ENCODE results near the gene ILKAP. TPM values are rescaled to one million over a fixed set of nuclear protein-coding genes. Genes with fewer than 3 reads are reported as not detected.

The ILKAP gene
- polyA plus RNA-seq, 1 experiment = 31.1 TPM

- no peak for DNase-seq (ENCODE audit: low read depth)
Measured at GRCh38 chr2:238148981-238149380, 54.5 kb downstream of the ILKAP start.

GRCh38 chr2:238146884-238147544 lies 56.5 kb downstream of the ILKAP start:
- CTCF ChIA-PET = interaction anchor here (0.6 to 1.1 kb wide), 3 partner anchors 69 to 289 kb away, joined by 3 to 4 read pairs (median 3); no protein-coding TSS in a partner anchor
- POLR2A ChIA-PET = no interaction called here
- DNase-seq (ENCODE audit: low read depth) = no peak
- Histone ChIP-seq H3K27me3 (ENCODE audit: control insufficient read depth, insufficient read depth, low read length) (no peaks in the 10 kb centered on the region), H3K36me3 (ENCODE audit: control insufficient read depth, insufficient read depth, low read length) (no peaks in the 10 kb centered on the region), H3K4me3 (ENCODE audit: low read depth, low read length) (no peak overlapping the region)
- TF ChIP-seq CTCF (IDR thresholded peaks at IDR 0.05; ENCODE audit: insufficient read depth, low read depth, low read length) = no peak

More at GRCh38 chr2:238148981-238149380, 54.5 kb downstream of the ILKAP start:
- Histone ChIP-seq H3K27me3 (ENCODE audit: control insufficient read depth, insufficient read depth, low read length) (no peaks in the 10 kb centered on the region), H3K4me3 (ENCODE audit: low read depth, low read length) (no peak overlapping the region), H3K36me3 (ENCODE audit: control insufficient read depth, insufficient read depth, low read length) (no peaks in the 10 kb centered on the region)
- ChIA-PET POLR2A (no interaction called here), CTCF (no interaction called here)
- TF ChIP-seq CTCF (IDR thresholded peaks at IDR 0.05; ENCODE audit: insufficient read depth, low read depth, low read length) = no peak

GRCh38 chr2:238145851-238146250 lies 57.6 kb downstream of the ILKAP start:
- ChIA-PET POLR2A (no interaction called here), CTCF (no interaction called here)
- DNase-seq (ENCODE audit: low read depth) = no peak
- no peak for TF ChIP-seq CTCF (IDR thresholded peaks at IDR 0.05; ENCODE audit: insufficient read depth, low read depth, low read length)
- Histone ChIP-seq H3K27me3 (ENCODE audit: control insufficient read depth, insufficient read depth, low read length) (no peaks in the 10 kb centered on the region), H3K36me3 (ENCODE audit: control insufficient read depth, insufficient read depth, low read length) (no peaks in the 10 kb centered on the region), H3K4me3 (ENCODE audit: low read depth, low read length) (no peak overlapping the region)

GRCh38 chr2:238145046-238145445 lies 58.4 kb downstream of the ILKAP start:
- TF ChIP-seq CTCF (IDR thresholded peaks at IDR 0.05; ENCODE audit: insufficient read depth, low read depth, low read length) = no peak
- CTCF ChIA-PET = no interaction called here
- Histone ChIP-seq H3K27me3 (ENCODE audit: control insufficient read depth, insufficient read depth, low read length) (no peaks in the 10 kb centered on the region), H3K4me3 (ENCODE audit: low read depth, low read length) (no peak overlapping the region), H3K36me3 (ENCODE audit: control insufficient read depth, insufficient read depth, low read length) (no peaks in the 10 kb centered on the region)
- POLR2A ChIA-PET = no interaction called here
- DNase-seq (ENCODE audit: low read depth) = no peak

- no peaks in the 10 kb centered on the region for H3K27me3 ChIP-seq (ENCODE audit: control insufficient read depth, insufficient read depth, low read length)
- TF ChIP-seq CTCF (IDR thresholded peaks at IDR 0.05; ENCODE audit: insufficient read depth, low read depth, low read length) = no peak
- no peak overlapping the region for H3K4me3 ChIP-seq (ENCODE audit: low read depth, low read length)
- ChIA-PET POLR2A (no interaction called here), CTCF (interaction anchor here (0.6 kb wide), 1 partner anchor 11 kb away, joined by 3 read pairs; no protein-coding TSS in a partner anchor)
- H3K36me3 ChIP-seq (ENCODE audit: control insufficient read depth, insufficient read depth, low read length) = no peaks in the 10 kb centered on the region
- no peak for DNase-seq (ENCODE audit: low read depth)
Measured at GRCh38 chr2:238144262-238144661, 59.2 kb downstream of the ILKAP start.
